Stimulated activated CD4-positive, alpha-beta T cell treated with anti-CD3 and anti-CD28 coated beads, Interleukin-4, amount 100 ng/mL, for 1 hour (primary cell): ENCODE results near the gene SMURF1.
A peak's percentile ranks its signal among the peaks of the same experiment; 100 is the strongest.

Experiments used
- DNase-seq: peaks from one replicate; pipeline ENCODE4 v3.0.0-alpha.2; 2020

SMURF1 gene

GRCh38 chr7:99141841-99142726 lies 1.8 kb downstream of the SMURF1 start:
- DNase-seq, result peak; percentile 65

GRCh38 chr7:99141334-99141733 lies 2.6 kb downstream of the SMURF1 start:
- DNase-seq, result no peak

- DNase-seq, result no peak
Measured at GRCh38 chr7:99140813-99141212, 3.1 kb downstream of the SMURF1 start.

GRCh38 chr7:99139036-99139435 lies 4.9 kb downstream of the SMURF1 start:
- DNase-seq, result no peak

- no peak for DNase-seq
Measured at GRCh38 chr7:99137411-99138180, 6.3 kb downstream of the SMURF1 start.

GRCh38 chr7:99135938-99136337 lies 8.0 kb downstream of the SMURF1 start:
- no peak for DNase-seq

- no peak for DNase-seq
Measured at GRCh38 chr7:99133766-99134564, 9.9 kb downstream of the SMURF1 start.

GRCh38 chr7:99132595-99133321 lies 11.2 kb downstream of the SMURF1 start:
- DNase-seq, result no peak

- DNase-seq, result no peak
Measured at GRCh38 chr7:99131290-99131689, 12.6 kb downstream of the SMURF1 start.

- no peak for DNase-seq
Measured at GRCh38 chr7:99129536-99129935, 14.4 kb downstream of the SMURF1 start.

- no peak for DNase-seq
Measured at GRCh38 chr7:99129001-99129400, 14.9 kb downstream of the SMURF1 start.

GRCh38 chr7:99128076-99128950 lies 15.6 kb downstream of the SMURF1 start:
- DNase-seq, result no peak

- DNase-seq, result no peak
Measured at GRCh38 chr7:99127636-99128035, 16.3 kb downstream of the SMURF1 start.

GRCh38 chr7:99126921-99127553 lies 16.9 kb downstream of the SMURF1 start:
- DNase-seq, result no peak

GRCh38 chr7:99125505-99125865 lies 18.4 kb downstream of the SMURF1 start:
- no peak for DNase-seq

GRCh38 chr7:99124751-99125504 lies 19.0 kb downstream of the SMURF1 start:
- no peak for DNase-seq

GRCh38 chr7:99124236-99124635 lies 19.7 kb downstream of the SMURF1 start:
- DNase-seq, result no peak

- DNase-seq, result no peak
Measured at GRCh38 chr7:99123571-99124033, 20.3 kb downstream of the SMURF1 start.

GRCh38 chr7:99122762-99123161 lies 21.1 kb downstream of the SMURF1 start:
- DNase-seq, result no peak

- DNase-seq, result no peak
Measured at GRCh38 chr7:99121496-99122021, 22.3 kb downstream of the SMURF1 start.
